Kasumi-1 (cell line): Measurements from ENCODE around the gene KYAT1.
A peak's percentile ranks its signal among the peaks of the same experiment; 100 is the strongest.

ENCODE experiments used
- DNase-seq, 2 experiments: peaks; one replicate each; lab custom pipeline; 2025; lab: John Stamatoyannopoulos, UW

Gene KYAT1

GRCh38 chr9:128840524-128840923 lies 41.2 kb downstream of the KYAT1 start:
- no peak for DNase-seq

- no peak for DNase-seq
Measured at GRCh38 chr9:128838338-128838737, 43.4 kb downstream of the KYAT1 start.

- DNase-seq, result no peak
Measured at GRCh38 chr9:128836509-128837145, 45.1 kb downstream of the KYAT1 start.

- no peak for DNase-seq
Measured at GRCh38 chr9:128835246-128836210, 46.2 kb downstream of the KYAT1 start.

GRCh38 chr9:128833696-128834095 lies 48.1 kb downstream of the KYAT1 start:
- DNase-seq, result no peak

- peak; percentile 95 for DNase-seq
Measured at GRCh38 chr9:128829477-128830251, 52.1 kb downstream of the KYAT1 start, which contains the start of gene SPOUT1. Gene SPOUT1, minus strand, starts transcription at chr9:128829794. Its CDS starts 14 bp downstream, at chr9:128829780.

- DNase-seq, result no peak
Measured at GRCh38 chr9:128828719-128829452, 52.9 kb downstream of the KYAT1 start.

- no peak for DNase-seq
Measured at GRCh38 chr9:128828267-128828666, 53.5 kb downstream of the KYAT1 start.

- DNase-seq, result no peak
Measured at GRCh38 chr9:128825923-128826700, 55.6 kb downstream of the KYAT1 start.

GRCh38 chr9:128824911-128825310 lies 56.8 kb downstream of the KYAT1 start:
- DNase-seq, result no peak

- no peak for DNase-seq
Measured at GRCh38 chr9:128823903-128824406, 57.8 kb downstream of the KYAT1 start.

GRCh38 chr9:128823362-128823902 lies 58.3 kb downstream of the KYAT1 start:
- no peak for DNase-seq

- DNase-seq, result no peak
Measured at GRCh38 chr9:128822407-128823042, 59.2 kb downstream of the KYAT1 start.

GRCh38 chr9:128821584-128822406 lies 60.0 kb downstream of the KYAT1 start:
- DNase-seq, result no peak

GRCh38 chr9:128820665-128821583 lies 60.8 kb downstream of the KYAT1 start:
- no peak for DNase-seq

- DNase-seq, result peak in 1 of 2 experiments; percentile 16
Measured at GRCh38 chr9:128819716-128820664, 61.8 kb downstream of the KYAT1 start.
